Esophagus squamous epithelium (tissue), 5 donors: Measurements from ENCODE around the gene DLGAP4. TPM values are rescaled to one million over a fixed set of nuclear protein-coding genes. Genes with fewer than 3 reads are reported as not detected.

ENCODE experiments used
- DNase-seq: peaks from one replicate; lab custom pipeline; 2025; lab: John Stamatoyannopoulos, UW
- H3K27ac ChIP-seq, 4 donors: fragments of 200-600 bp; sonication (generic); one replicate each; pipeline ENCODE4 v1.5.1; 2016 to 2019; ENCODE audit warnings: mild to moderate bottlenecking in 1 of 4
- H3K27me3 ChIP-seq, 4 donors: fragments of 200-600 bp; sonication (generic); 1 replicate in 3 of 4; 2 replicates in 1 of 4; pipeline versions ENCODE4 v1.5.1 to v1.6.0; 2017 to 2021; ENCODE audit warnings: antibody characterized with exemption in 1 of 4
- H3K36me3 ChIP-seq, 3 donors: fragments of 200-600 bp; sonication (generic); one replicate each; pipeline ENCODE4 v1.5.1; 2016 to 2019
- H3K4me1 ChIP-seq, 3 donors: fragments of 200-600 bp; sonication (generic); one replicate each; pipeline ENCODE4 v1.5.1; 2017 to 2019
- H3K4me3 ChIP-seq, 4 donors: fragments of 200-600 bp; sonication (generic); 1 replicate in 3 of 4; 2 replicates in 1 of 4; pipeline ENCODE4 v1.5.1; 2016 to 2019; ENCODE audit warnings: mild to moderate bottlenecking in 2 of 4, moderate library complexity in 1 of 4
- H3K9me3 ChIP-seq, 3 donors: fragments of 200-600 bp; sonication (generic); one replicate each; pipeline ENCODE4 v1.5.1; 2016 to 2019
- CTCF ChIP-seq, 6 experiments: fragments of 450-650 bp in 4 of 6; fragments of 200-600 bp in 2 of 6; sonication (generic) in 2 of 6; IDR thresholded peaks; one replicate each; pipeline ENCODE4 v1.5.1; 2016 to 2019; ENCODE audit warnings: antibody characterized with exemption in 6 of 6, mild to moderate bottlenecking in 4 of 6, moderate library complexity in 4 of 6
- POLR2A ChIP-seq, 4 donors: fragments of 450-650 bp; IDR thresholded peaks; one replicate each; pipeline ENCODE4 v1.6.1; 2017; ENCODE audit warnings: antibody characterized with exemption in 4 of 4, mild to moderate bottlenecking in 4 of 4, moderate library complexity in 3 of 4
- WGBS, 2 donors: methylation state at CpG; one replicate each; pipeline ENCODE4 v1.1.5; 2018; 5-methylcytosine and 5-hydroxymethylcytosine counted together
- intact Hi-C: fragments of 100-400 bp; cut with DNase I; formaldehyde crosslinking; loops from one replicate; pipeline ENCODE4 v1.15.0; 2022
- total RNA-seq, 4 donors: library from RNA; depleted of rRNA; stranded (reverse); fragments of >200 nt; gene quantifications; one replicate each; pipeline ENCODE4 v1.1.0, GENCODE V29; 2016
- donor health status: DM: yes; HTN: yes; CAD: no.

Gene DLGAP4
- total RNA-seq, 4 donors from 2014 or later, result 9.4 to 40.4 (median 16.4) TPM

- DNase-seq, result no peak
- TF ChIP-seq CTCF (IDR thresholded peaks at IDR 0.05) (no peak), POLR2A (IDR thresholded peaks at IDR 0.05) (no peak)
- H3K27ac ChIP-seq, result no peak overlapping the region
- no peaks in the 10 kb centered on the region for H3K9me3 ChIP-seq
- peaks cover 5 to 91% (median 40%) of the 10 kb centered on the region in 3 donors for H3K4me1 ChIP-seq
- intact Hi-C loops, result no loop called here
- H3K27me3 ChIP-seq, result no peaks in the 10 kb centered on the region
- WGBS, 2 donors, result 78 to 96% methylated on average over 2 to 3 of the region's 3 CpGs
- peaks cover 0 to 6% (median 0%) of the 10 kb centered on the region in 3 donors for H3K36me3 ChIP-seq
- H3K4me3 ChIP-seq, result no peak overlapping the region
Observed at GRCh38 chr20:36485286-36485685, 179.1 kb downstream of the DLGAP4 start.

DNA sequence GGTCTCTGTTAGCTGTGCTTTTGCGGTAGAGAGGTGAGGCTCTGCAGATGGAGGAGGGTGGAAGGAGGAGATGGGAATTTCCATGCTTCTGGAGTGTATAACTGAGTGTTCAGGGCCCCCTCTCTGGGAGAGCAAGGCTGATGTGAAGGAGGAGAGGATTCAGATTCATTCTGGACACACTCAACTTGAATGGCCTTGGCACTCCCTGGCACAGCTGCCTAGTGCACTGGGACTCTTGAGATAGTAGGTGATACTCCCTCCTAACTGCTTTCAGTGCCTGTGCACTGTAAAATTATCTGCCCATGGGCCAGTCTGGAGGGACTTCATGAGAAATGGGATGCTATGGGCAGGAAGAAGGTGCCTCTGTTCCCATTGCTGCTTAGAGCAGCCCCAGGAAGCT, 180.9 kb downstream of the DLGAP4 start:
- WGBS, 2 donors, result 75 to 90% methylated on average over 1 of the region's 1 CpG
- DNase-seq, result no peak
- intact Hi-C loops, result no loop called here

DNA sequence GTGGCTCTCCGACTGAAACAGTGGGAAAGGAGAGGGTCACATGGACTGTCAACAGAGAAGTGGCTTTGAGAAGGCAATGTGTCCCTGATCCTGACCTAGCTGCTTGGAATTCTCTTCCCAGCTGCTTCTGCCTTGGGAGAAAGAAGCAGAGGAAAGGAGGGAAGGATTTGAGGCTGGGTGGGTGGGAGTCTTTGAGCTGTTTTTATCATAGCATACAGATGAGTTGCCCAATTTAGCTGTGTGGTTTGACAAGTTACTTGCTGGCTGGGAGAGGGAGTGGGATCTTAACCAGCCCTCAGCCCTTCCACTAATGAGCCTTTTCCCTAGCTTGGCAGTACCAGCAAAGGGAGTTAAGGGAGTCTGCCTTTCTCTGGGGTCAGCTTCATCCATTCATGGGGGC, 184.1 kb downstream of the DLGAP4 start:
- Histone ChIP-seq H3K4me1 (peaks cover 34 to 95% (median 35%) of the 10 kb centered on the region in 3 donors), H3K27me3 (no peaks in the 10 kb centered on the region), H3K27ac (peak overlapping the region in 2 of 4 donors; percentile 16 to 32), H3K36me3 (no peaks in the 10 kb centered on the region), H3K4me3 (no peak overlapping the region), H3K9me3 (no peaks in the 10 kb centered on the region)
- no peak for DNase-seq
- intact Hi-C loops, result no loop called here
- WGBS, 2 donors, result 71% methylated on average over 1 of the region's 1 CpG; no CpG with 5 or more reads in 1 of the 2 donors
- TF ChIP-seq POLR2A (IDR thresholded peaks at IDR 0.05) (no peak), CTCF (IDR thresholded peaks at IDR 0.05) (no peak)

More for the DNA sequence above, 180.9 kb downstream of the DLGAP4 start:
- TF ChIP-seq CTCF (IDR thresholded peaks at IDR 0.05) (no peak), POLR2A (IDR thresholded peaks at IDR 0.05) (no peak)
- Histone ChIP-seq H3K27ac (peak overlapping the region in 2 of 4 donors; percentile 5 to 7), H3K4me1 (peaks cover 15 to 97% (median 37%) of the 10 kb centered on the region in 3 donors), H3K4me3 (no peak overlapping the region), H3K9me3 (no peaks in the 10 kb centered on the region), H3K27me3 (no peaks in the 10 kb centered on the region), H3K36me3 (peaks cover 0 to 6% (median 0%) of the 10 kb centered on the region in 3 donors)

DNA sequence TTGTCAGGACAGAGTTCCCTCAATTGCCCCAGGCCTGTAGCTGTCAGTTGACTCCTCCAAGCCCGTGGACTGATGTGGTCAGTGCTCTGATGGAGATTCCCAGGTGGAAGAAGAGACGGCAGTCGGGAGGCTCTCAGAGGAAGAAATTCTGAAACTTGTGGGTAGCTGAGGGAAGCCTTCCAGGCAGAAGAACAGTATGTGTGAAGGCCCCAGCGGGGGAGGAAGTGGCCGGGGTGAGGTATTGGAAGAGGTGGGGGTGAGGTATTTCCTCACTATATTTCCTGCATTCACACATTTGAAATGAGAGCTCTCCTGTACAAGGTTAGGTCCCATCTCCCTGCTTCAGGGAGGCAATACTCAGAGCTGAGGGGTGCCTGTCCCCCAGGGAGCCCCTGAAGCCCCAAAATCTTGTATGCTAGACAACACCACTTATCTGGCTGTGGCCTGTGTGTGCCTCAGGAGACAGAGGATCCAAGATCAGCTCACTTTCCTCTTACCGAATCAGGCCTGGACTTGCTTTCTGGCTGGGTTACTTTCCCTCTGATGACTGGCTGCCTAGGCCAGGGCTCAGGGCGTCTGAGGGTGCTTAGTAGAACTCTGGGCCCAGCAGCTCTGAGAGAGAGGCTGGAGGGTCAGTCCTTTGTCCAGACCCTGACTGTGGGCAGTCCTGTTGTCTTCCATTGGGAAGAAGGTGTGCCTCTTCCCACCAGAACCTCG, 185.9 kb downstream of the DLGAP4 start:
- Histone ChIP-seq H3K27ac (peak overlapping the region; percentile 66 to 85 (median 82)), H3K4me3 (no peak overlapping the region), H3K36me3 (peaks cover 5 to 13% (median 6%) of the 10 kb centered on the region in 3 donors), H3K9me3 (no peaks in the 10 kb centered on the region), H3K4me1 (peaks cover 30 to 79% (median 34%) of the 10 kb centered on the region in 3 donors), H3K27me3 (no peaks in the 10 kb centered on the region)
- 9 to 31% methylated on average over 3 to 8 of the region's 8 CpGs for WGBS, 2 donors
- TF ChIP-seq POLR2A (IDR thresholded peaks at IDR 0.05), result no peak
- TF ChIP-seq CTCF (IDR thresholded peaks at IDR 0.05), result no peak
- DNase-seq, result no peak
- intact Hi-C loops, result no loop called here

GRCh38 chr20:36493051-36493800, 187.1 kb downstream of the DLGAP4 start:
- Histone ChIP-seq H3K9me3 (no peaks in the 10 kb centered on the region), H3K4me3 (no peak overlapping the region), H3K27me3 (no peaks in the 10 kb centered on the region), H3K36me3 (peaks cover 17 to 25% (median 17%) of the 10 kb centered on the region in 3 donors), H3K27ac (peak overlapping the region; percentile 66 to 85 (median 82)), H3K4me1 (peaks cover 30 to 67% (median 34%) of the 10 kb centered on the region in 3 donors)
- no peak for DNase-seq
- intact Hi-C loops, result no loop called here
- WGBS, 2 donors, result 54 to 80% methylated on average over 5 to 6 of the region's 10 CpGs
- no peak for TF ChIP-seq POLR2A (IDR thresholded peaks at IDR 0.05)
- TF ChIP-seq CTCF (IDR thresholded peaks at IDR 0.05), result peak in 5 of 6 experiments; percentile 18 to 40 (median 31)
